H1 (cell line): Measurements from ENCODE around the gene GGA3. TPM values are rescaled to one million over a fixed set of nuclear protein-coding genes. Genes with fewer than 3 reads are reported as not detected.
"Not testable (repeated sequence)": the region's sequence is repeated elsewhere in the genome, so short reads cannot be mapped to it uniquely, and the experiment has no call there.

Source experiments
- CTCF ChIA-PET: fragments of 300-600 bp; sonication (Branson Sonifier 250); formaldehyde crosslinking; loops from one replicate; lab custom pipeline; 2021; ENCODE audit not compliant: partially characterized antibody; lab: Charles Lee
- POLR2A ChIA-PET: fragments of 300-600 bp; sonication (Branson Sonifier 250); formaldehyde crosslinking; loops from one replicate; lab custom pipeline; 2021; ENCODE audit warnings: inconsistent platforms; ENCODE audit not compliant: partially characterized antibody; lab: Charles Lee
- DNase-seq, 2 experiments: peaks; one replicate each; pipeline versions ENCODE4 v3.0.0 to v3.0.0-alpha.2; 2010 to 2022; ENCODE audit warnings: low spot score in 2 of 2, low read depth in 1 of 2, mixed read lengths in 1 of 2
- FAIRE-seq: peaks from 2 replicates; lab custom pipeline; 2011; peaks lifted over from hg19 to GRCh38; lab: Jason Lieb, UNC
- H2AFZ ChIP-seq: 2 replicates; pipeline ENCODE4 v1.8.1; 2012; ENCODE audit warnings: low read length, inconsistent platforms
- H2AK5ac ChIP-seq: 2 replicates; pipeline ENCODE4 v1.6.1; 2013; ENCODE audit warnings: low read depth, low read length
- H2BK120ac ChIP-seq: replicated peaks from 2 replicates; pipeline ENCODE3; 2013; ENCODE audit warnings: low read depth, low read length, inconsistent platforms
- H2BK12ac ChIP-seq: 2 replicates; pipeline ENCODE4 v1.6.1; 2013; ENCODE audit warnings: low read depth, low read length
- H2BK15ac ChIP-seq: 2 replicates; pipeline ENCODE4 v1.6.1; 2013; ENCODE audit warnings: low read length
- H2BK20ac ChIP-seq: 2 replicates; pipeline ENCODE4 v1.6.1; 2013; ENCODE audit warnings: low read length
- H2BK5ac ChIP-seq: 2 replicates; pipeline ENCODE4 v1.6.1; 2013; ENCODE audit warnings: low read depth, low read length
- H3K14ac ChIP-seq: 2 replicates; pipeline ENCODE4 v1.6.1; 2013; ENCODE audit warnings: inconsistent platforms; ENCODE audit not compliant: insufficient read length
- H3K18ac ChIP-seq: 2 replicates; pipeline ENCODE4 v1.6.1; 2013; ENCODE audit warnings: low read length; ENCODE audit errors: extremely low read depth
- H3K23ac ChIP-seq: 2 replicates; pipeline ENCODE4 v1.6.1; 2013; ENCODE audit warnings: inconsistent platforms; ENCODE audit not compliant: insufficient read length
- H3K23me2 ChIP-seq: 2 replicates; pipeline ENCODE4 v1.6.1; 2013; ENCODE audit warnings: low read depth, low read length
- H3K27ac ChIP-seq: 2 replicates; pipeline ENCODE4 v1.6.1; 2011; ENCODE audit warnings: low read depth, low read length, inconsistent platforms
- H3K27me3 ChIP-seq, 4 experiments: replicated peaks in 1 of 4; 1 replicate in 1 of 4; 2 replicates in 3 of 4; pipeline versions ENCODE4 v1.6.1 to v1.8.1; 2011 to 2013; ENCODE audit warnings: low read length in 3 of 4, mild to moderate bottlenecking in 3 of 4, inconsistent platforms in 2 of 4, mixed read lengths in 2 of 4, moderate library complexity in 1 of 4; ENCODE audit not compliant: control insufficient read depth in 3 of 4, insufficient read depth in 3 of 4; ENCODE audit errors: extremely low read depth in 1 of 4
- H3K36me3 ChIP-seq, 4 experiments: 2 replicates each; pipeline versions ENCODE4 v1.6.1 to v1.8.1; 2011 to 2013; ENCODE audit warnings: mild to moderate bottlenecking in 4 of 4, low read length in 3 of 4, moderate library complexity in 2 of 4, control low read depth in 1 of 4, inconsistent platforms in 1 of 4; ENCODE audit not compliant: insufficient read depth in 4 of 4, control insufficient read depth in 2 of 4
- H3K4ac ChIP-seq: replicated peaks from 2 replicates; pipeline ENCODE3; 2013; ENCODE audit warnings: low read length, low read depth, mixed read lengths, inconsistent platforms; ENCODE audit not compliant: insufficient read length
- H3K4me1 ChIP-seq, 4 experiments: replicated peaks in 1 of 4; 1 replicate in 1 of 4; 2 replicates in 3 of 4; pipeline versions ENCODE4 v1.6.1 to v1.8.1; 2011 to 2013; ENCODE audit warnings: low read length in 3 of 4, inconsistent platforms in 2 of 4, mixed read lengths in 1 of 4; ENCODE audit not compliant: insufficient read depth in 4 of 4, control insufficient read depth in 3 of 4
- H3K4me2 ChIP-seq, 2 experiments: 2 replicates each; pipeline versions ENCODE4 v1.6.1 to v1.8.1; 2011 to 2013; ENCODE audit warnings: low read depth in 2 of 2, low read length in 2 of 2, control low read depth in 1 of 2, inconsistent platforms in 1 of 2, mild to moderate bottlenecking in 1 of 2; ENCODE audit not compliant: insufficient read depth in 1 of 2
- H3K4me3 ChIP-seq, 4 experiments: fragments of 200-600, 300-600 bp in 1 of 4; sonication (generic), shearing (Covaris generic), sonication (Bioruptor Twin) in 1 of 4; 2 replicates each; pipeline versions ENCODE4 v1.5.1 to v1.8.1; 2011 to 2016; ENCODE audit warnings: low read length in 4 of 4, low read depth in 3 of 4, control low read depth in 2 of 4, inconsistent platforms in 2 of 4, mild to moderate bottlenecking in 2 of 4, mixed read lengths in 1 of 4, moderate library complexity in 1 of 4; ENCODE audit not compliant: insufficient read depth in 2 of 4; ENCODE audit errors: extremely low read depth in 1 of 4
- H3K56ac ChIP-seq: replicated peaks from 2 replicates; pipeline ENCODE3; 2013; ENCODE audit warnings: low read depth, mild to moderate bottlenecking, mixed read lengths, low read length, inconsistent platforms; ENCODE audit not compliant: insufficient read length
- H3K79me1 ChIP-seq: 2 replicates; pipeline ENCODE4 v1.6.1; 2013; ENCODE audit warnings: low read depth, low read length, control low read depth
- H3K79me2 ChIP-seq, 2 experiments: 2 replicates each; pipeline versions ENCODE4 v1.6.1 to v1.8.1; 2012 to 2013; ENCODE audit warnings: low read length in 2 of 2, mild to moderate bottlenecking in 2 of 2, inconsistent platforms in 1 of 2; ENCODE audit not compliant: insufficient read depth in 2 of 2, control insufficient read depth in 1 of 2
- H3K9ac ChIP-seq, 4 experiments: replicated peaks in 1 of 4; 1 replicate in 1 of 4; 2 replicates in 3 of 4; pipeline versions ENCODE4 v1.6.1 to v1.8.1; 2011 to 2013; ENCODE audit warnings: low read depth in 3 of 4, low read length in 3 of 4, control low read depth in 2 of 4, mild to moderate bottlenecking in 2 of 4, moderate library complexity in 2 of 4, inconsistent platforms in 1 of 4; ENCODE audit errors: extremely low read depth in 1 of 4
- H3K9me3 ChIP-seq, 2 experiments: 2 replicates each; pipeline versions ENCODE4 v1.6.1 to v1.8.1; 2012 to 2013; ENCODE audit warnings: mild to moderate bottlenecking in 2 of 2, moderate library complexity in 2 of 2, control low read depth in 1 of 2, inconsistent platforms in 1 of 2, low read depth in 1 of 2, low read length in 1 of 2, mixed read lengths in 1 of 2; ENCODE audit not compliant: insufficient read depth in 2 of 2
- H4K20me1 ChIP-seq, 2 experiments: replicated peaks in 1 of 2; 2 replicates each; pipeline versions ENCODE3 to v1.8.1; 2011 to 2013; ENCODE audit warnings: inconsistent platforms in 2 of 2, low read length in 2 of 2, mild to moderate bottlenecking in 1 of 2; ENCODE audit not compliant: insufficient read depth in 2 of 2, control insufficient read depth in 1 of 2
- H4K5ac ChIP-seq: 2 replicates; pipeline ENCODE4 v1.6.1; 2013; ENCODE audit warnings: low read length, low read depth, mixed read lengths, inconsistent platforms; ENCODE audit not compliant: insufficient read length
- H4K8ac ChIP-seq: 2 replicates; pipeline ENCODE4 v1.8.0; 2013; ENCODE audit warnings: mild to moderate bottlenecking, moderate library complexity, low read length, inconsistent platforms; ENCODE audit not compliant: insufficient read depth; ENCODE audit errors: extremely low read depth
- H4K91ac ChIP-seq: replicated peaks from 2 replicates; pipeline ENCODE3; 2013; ENCODE audit warnings: low read length, mixed read lengths, inconsistent platforms; ENCODE audit not compliant: insufficient read length
- CEBPB ChIP-seq: IDR thresholded peaks from 2 replicates; pipeline ENCODE4 v1.6.1; 2012; ENCODE audit warnings: low read depth, low read length
- WGBS, 2 experiments: shearing (Covaris generic) in 1 of 2; methylation state at CpG; one replicate each; pipeline versions ENCODE4 v1.1.6 to v1.1.7; 2013 to 2015; ENCODE audit warnings: low lambda C conversion rate in 2 of 2, mixed read lengths in 2 of 2, inconsistent platforms in 1 of 2, low coverage in 1 of 2, missing lambda C conversion rate in 1 of 2; ENCODE audit not compliant: insufficient replicate concordance in 2 of 2, insufficient coverage in 1 of 2, insufficient read length in 1 of 2; ENCODE audit errors: extremely low coverage in 1 of 2, missing lambda C conversion rate in 1 of 2; 5-methylcytosine and 5-hydroxymethylcytosine counted together
- polyA plus RNA-seq, 7 experiments: library from polyadenylated mRNA; depleted of rRNA in 3 of 7; stranded (reverse) in 5 of 7; unstranded in 2 of 7; fragments of >200 nt in 5 of 7; fragments of 200-250 nt in 2 of 7; gene quantifications; 1 replicate in 5 of 7; 2 replicates in 1 of 7; 4 replicates in 1 of 7; pipeline versions ENCODE4 v1.2.1 to v1.2.3, GENCODE V29; 2011 to 2013; ENCODE audit warnings: missing spikeins in 2 of 7, mixed read lengths in 2 of 7
- total RNA-seq: library from RNA; stranded (reverse); fragmentation: NEBNext Ultra II Directional; extraction: Animal tissue kit (Norgen Biotek cat#: 25700); gene quantifications from 2 replicates; pipeline ENCODE4 v1.2.1, GENCODE V29; 2021

GGA3 gene
- total and polyA plus RNA-seq, 2 of the 8 experiments (the other 6 are each of a cell fraction or from before 2014, with no cell fraction given): 40.6 to 60.0 TPM

- H3K79me2 ChIP-seq, H4K8ac ChIP-seq, H3K4me3 ChIP-seq, H2AK5ac ChIP-seq, H3K27me3 ChIP-seq, H3K27ac ChIP-seq, H2AFZ ChIP-seq, H3K56ac ChIP-seq, H4K91ac ChIP-seq, H3K23ac ChIP-seq, H3K4me1 ChIP-seq, FAIRE-seq, H3K18ac ChIP-seq, H2BK20ac ChIP-seq, H3K36me3 ChIP-seq, H3K4me2 ChIP-seq, H3K4ac ChIP-seq, H3K9ac ChIP-seq, H3K9me3 ChIP-seq, H2BK12ac ChIP-seq, DNase-seq, H2BK120ac ChIP-seq, H2BK5ac ChIP-seq, H4K5ac ChIP-seq, H2BK15ac ChIP-seq: not testable (repeated sequence)
- 80% methylated on average over 16 of the region's 16 CpGs; no CpG with 5 or more reads in 1 of the 2 experiments for WGBS, 2 experiments
- TF ChIP-seq CEBPB: peak; percentile 48; the same call in 1 of the 2 replicates
- TF ChIP-seq, all 59 proteins: peak for 1; not testable (repeated sequence) for 58
- not testable (repeated sequence) for H3K14ac ChIP-seq, H4K20me1 ChIP-seq, H3K79me1 ChIP-seq, H3K23me2 ChIP-seq
- POLR2A ChIA-PET: interaction anchor here (0.6 kb wide), 1 partner anchor 26 kb away, joined by 3 read pairs; no protein-coding TSS in a partner anchor
- CTCF ChIA-PET: interaction anchor here (0.6 to 1.4 kb wide), 5 partner anchors 22 to 202 kb away, joined by 3 to 6 read pairs (median 4); partner anchors contain the start of genes GRB2 and MIF4GD
Measured at GRCh38 chr17:75292810-75293448, 31.5 kb upstream of the GGA3 start.
